Peyer's patch (tissue), 4 donors: ENCODE measurements around the gene GTF3A. TPM values are rescaled to one million over a fixed set of nuclear protein-coding genes. Genes with fewer than 3 reads are reported as not detected.

ENCODE experiments used
- DNase-seq, 3 donors: peaks; one replicate each; pipeline ENCODE4 v3.0.0-alpha.2; 2017 to 2019
- H3K27ac ChIP-seq, 4 donors: fragments of 200-600 bp; sonication (generic); one replicate each; pipeline ENCODE4 v1.5.1; 2016 to 2019
- H3K27me3 ChIP-seq, 2 donors: fragments of 200-600 bp; sonication (generic); one replicate each; pipeline ENCODE4 v1.5.1; 2019
- H3K36me3 ChIP-seq, 3 donors: fragments of 200-600 bp; sonication (generic); one replicate each; pipeline ENCODE4 v1.5.1; 2016 to 2019
- H3K4me1 ChIP-seq, 4 donors: fragments of 200-600 bp; sonication (generic); one replicate each; pipeline ENCODE4 v1.5.1; 2016 to 2019
- H3K4me3 ChIP-seq, 4 donors: fragments of 200-600 bp; sonication (generic); 1 replicate in 3 of 4; 2 replicates in 1 of 4; pipeline ENCODE4 v1.5.1; 2016 to 2019; ENCODE audit warnings: mild to moderate bottlenecking in 1 of 4
- H3K9me3 ChIP-seq, 4 donors: fragments of 200-600 bp; sonication (generic); one replicate each; pipeline ENCODE4 v1.5.1; 2016 to 2019; ENCODE audit warnings: mild to moderate bottlenecking in 1 of 4
- POLR2A ChIP-seq, 2 donors: fragments of 450-650 bp; IDR thresholded peaks; one replicate each; pipeline ENCODE4 v1.5.1; 2017; ENCODE audit warnings: antibody characterized with exemption in 2 of 2, mild to moderate bottlenecking in 2 of 2, moderate library complexity in 2 of 2
- total RNA-seq, 4 donors: library from RNA; depleted of rRNA; stranded (reverse); fragments of >200 nt; gene quantifications; one replicate each; pipeline ENCODE4 v1.1.0, GENCODE V29; 2016
- TF ChIP-seq, protein P1 (sequence below), 6 experiments: fragments of 450-650 bp in 4 of 6; fragments of 200-600 bp in 2 of 6; sonication (generic) in 1 of 6; IDR thresholded peaks; one replicate each; pipeline ENCODE4 v1.5.1; 2017 to 2019; ENCODE audit warnings: antibody characterized with exemption in 6 of 6, mild to moderate bottlenecking in 3 of 6, moderate library complexity in 1 of 6

Gene GTF3A
- total RNA-seq, 4 donors from 2014 or later = 29.2 to 179 (median 49.3) TPM

DNA sequence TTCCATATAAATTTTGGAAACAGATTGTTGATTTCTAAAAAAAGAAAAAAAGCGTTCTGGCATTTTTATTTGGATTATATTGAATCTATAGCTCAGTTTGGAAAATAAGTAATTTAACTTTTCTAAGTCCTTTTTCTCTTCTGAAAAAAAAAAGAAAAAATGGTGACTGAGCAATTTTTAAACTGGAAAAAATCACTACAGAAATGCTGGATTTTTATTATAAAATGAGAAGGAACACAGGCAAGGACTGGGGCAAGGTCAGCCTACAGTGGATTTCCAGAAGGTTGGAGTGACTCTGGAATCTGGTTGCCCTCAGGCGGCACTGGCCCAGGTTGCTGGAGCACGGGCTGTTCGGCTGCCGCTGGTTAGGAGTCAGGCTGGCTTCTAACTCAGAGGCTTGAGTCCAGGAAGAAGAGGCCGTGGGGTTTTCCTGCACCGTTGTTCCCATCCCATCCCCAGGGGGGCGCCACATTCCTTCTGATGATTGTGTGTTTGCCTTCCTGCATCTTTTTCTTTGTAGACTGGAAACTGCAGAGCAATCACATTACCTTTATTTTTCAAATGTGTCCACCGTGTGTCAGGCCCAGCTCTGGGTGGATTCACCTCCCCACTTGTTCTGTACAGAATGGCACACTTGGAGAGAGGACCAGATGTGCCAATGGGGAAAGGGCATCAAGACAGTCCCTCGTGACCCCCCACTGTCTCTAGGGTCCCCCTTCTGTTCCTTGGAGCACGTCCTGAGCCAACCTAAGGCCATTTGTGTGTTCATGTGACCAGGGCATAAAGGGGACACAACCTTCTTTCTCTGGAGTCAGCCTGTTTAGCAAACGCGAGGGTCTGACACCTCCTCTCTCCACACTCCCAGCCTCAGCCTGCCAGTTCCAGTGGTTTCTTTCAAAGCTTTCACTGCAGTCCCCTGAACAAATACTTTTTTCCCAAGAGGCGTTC is 44.5 kb upstream of the GTF3A start:
- H3K9me3 ChIP-seq = no peaks in the 10 kb centered on the region
- no peaks in the 10 kb centered on the region for H3K27me3 ChIP-seq
- no peak overlapping the region for H3K27ac ChIP-seq
- peak; percentile 27 to 89 (median 86) for DNase-seq
- no peaks in the 10 kb centered on the region for H3K36me3 ChIP-seq
- H3K4me1 ChIP-seq = peaks cover 0 to 3% (median 0%) of the 10 kb centered on the region in 4 donors
- H3K4me3 ChIP-seq = no peak overlapping the region
- TF ChIP-seq, protein P1, sequence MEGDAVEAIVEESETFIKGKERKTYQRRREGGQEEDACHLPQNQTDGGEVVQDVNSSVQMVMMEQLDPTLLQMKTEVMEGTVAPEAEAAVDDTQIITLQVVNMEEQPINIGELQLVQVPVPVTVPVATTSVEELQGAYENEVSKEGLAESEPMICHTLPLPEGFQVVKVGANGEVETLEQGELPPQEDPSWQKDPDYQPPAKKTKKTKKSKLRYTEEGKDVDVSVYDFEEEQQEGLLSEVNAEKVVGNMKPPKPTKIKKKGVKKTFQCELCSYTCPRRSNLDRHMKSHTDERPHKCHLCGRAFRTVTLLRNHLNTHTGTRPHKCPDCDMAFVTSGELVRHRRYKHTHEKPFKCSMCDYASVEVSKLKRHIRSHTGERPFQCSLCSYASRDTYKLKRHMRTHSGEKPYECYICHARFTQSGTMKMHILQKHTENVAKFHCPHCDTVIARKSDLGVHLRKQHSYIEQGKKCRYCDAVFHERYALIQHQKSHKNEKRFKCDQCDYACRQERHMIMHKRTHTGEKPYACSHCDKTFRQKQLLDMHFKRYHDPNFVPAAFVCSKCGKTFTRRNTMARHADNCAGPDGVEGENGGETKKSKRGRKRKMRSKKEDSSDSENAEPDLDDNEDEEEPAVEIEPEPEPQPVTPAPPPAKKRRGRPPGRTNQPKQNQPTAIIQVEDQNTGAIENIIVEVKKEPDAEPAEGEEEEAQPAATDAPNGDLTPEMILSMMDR (IDR thresholded peaks at IDR 0.05) = peak in 5 of 6 experiments; percentile 15 to 83 (median 77)
- no peak for TF ChIP-seq POLR2A (IDR thresholded peaks at IDR 0.05)

DNA sequence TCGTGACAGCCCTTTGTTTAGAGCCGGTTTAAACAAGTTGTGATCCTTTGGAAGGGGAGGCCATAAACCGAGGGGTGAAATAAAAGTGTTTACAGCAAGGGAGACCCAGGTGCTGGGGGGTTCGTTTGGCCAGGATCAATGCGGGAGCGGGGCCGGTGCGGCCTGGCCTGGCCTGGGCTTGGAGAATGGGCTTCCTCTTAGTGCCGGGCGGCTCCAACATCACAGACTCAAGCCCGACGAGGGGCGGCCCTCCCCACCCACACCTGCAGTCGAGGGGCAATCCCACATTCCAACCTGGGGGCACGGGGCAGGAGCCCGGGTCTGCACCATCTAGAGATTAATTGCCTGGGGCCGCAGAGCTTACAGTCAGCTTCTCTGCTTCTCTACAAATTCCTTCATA is 42.8 kb upstream of the GTF3A start:
- Histone ChIP-seq H3K36me3 (no peaks in the 10 kb centered on the region), H3K4me3 (no peak overlapping the region), H3K9me3 (no peaks in the 10 kb centered on the region), H3K27ac (no peak overlapping the region), H3K27me3 (no peaks in the 10 kb centered on the region), H3K4me1 (no peaks in the 10 kb centered on the region)
- no peak for TF ChIP-seq POLR2A (IDR thresholded peaks at IDR 0.05)
- TF ChIP-seq, protein P1 (IDR thresholded peaks at IDR 0.05) = no peak
- no peak for DNase-seq

DNA sequence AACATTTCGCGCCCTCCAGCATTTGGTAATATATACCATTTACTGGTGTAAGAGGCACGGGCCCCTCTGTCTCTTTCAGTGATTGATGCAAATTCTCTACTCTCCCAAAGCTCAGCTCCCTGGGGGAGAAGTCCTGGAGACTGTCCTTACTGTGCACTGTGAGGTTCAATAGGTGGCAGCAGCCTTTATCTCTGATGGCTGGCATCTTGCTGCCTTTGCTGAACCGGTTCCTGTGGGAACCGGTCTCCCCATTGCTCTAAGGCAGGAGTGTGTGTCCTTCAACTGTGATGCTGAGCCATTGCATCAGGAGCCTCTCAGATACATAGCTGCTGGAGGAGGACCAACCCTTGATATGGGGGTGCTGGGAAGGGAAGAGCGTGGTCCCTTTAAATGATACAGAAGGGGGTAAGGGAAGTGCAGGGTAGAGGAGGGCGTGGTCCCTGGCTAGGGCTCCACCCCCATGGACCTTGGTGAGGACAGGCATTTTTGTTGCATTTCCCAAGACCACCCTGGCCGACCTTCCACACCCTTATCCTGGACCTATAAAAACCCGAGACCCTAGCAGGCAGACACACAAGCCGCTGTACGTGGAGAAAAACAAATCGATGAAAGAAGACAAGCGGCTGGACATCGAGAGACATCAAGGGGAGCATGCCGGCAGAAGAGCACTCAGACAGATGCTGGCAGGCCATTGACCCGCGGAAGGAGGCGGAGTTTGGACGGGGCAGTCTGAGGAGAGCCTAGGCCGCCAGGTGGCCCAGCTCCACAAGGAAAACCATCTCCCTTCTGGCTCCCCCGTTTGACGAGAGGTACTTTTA is 41.1 kb upstream of the GTF3A start:
- Histone ChIP-seq H3K36me3 (no peaks in the 10 kb centered on the region), H3K4me1 (no peaks in the 10 kb centered on the region), H3K27ac (no peak overlapping the region), H3K27me3 (no peaks in the 10 kb centered on the region), H3K4me3 (no peak overlapping the region), H3K9me3 (no peaks in the 10 kb centered on the region)
- TF ChIP-seq POLR2A (IDR thresholded peaks at IDR 0.05) = no peak
- TF ChIP-seq, protein P1 (IDR thresholded peaks at IDR 0.05) = no peak
- no peak for DNase-seq

DNA sequence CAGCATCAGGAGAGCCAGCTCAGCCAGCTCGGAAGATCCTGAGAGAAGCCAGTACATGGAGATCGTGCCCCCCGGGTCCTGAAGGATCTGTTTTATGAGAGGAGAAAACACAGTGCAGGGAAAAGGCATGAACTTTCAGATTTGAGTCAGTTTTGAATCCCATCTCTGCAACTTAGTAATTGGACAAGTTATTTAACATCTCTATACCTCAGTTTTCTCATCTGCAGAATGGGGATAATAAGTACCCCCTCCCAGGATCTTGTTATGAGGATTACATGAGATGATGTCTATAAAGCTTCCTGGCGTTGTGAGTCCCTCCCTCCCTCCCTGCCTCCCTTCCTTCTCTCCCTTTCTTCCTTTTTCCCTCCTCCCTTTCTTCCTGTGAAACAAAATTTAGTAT is 40.1 kb upstream of the GTF3A start:
- Histone ChIP-seq H3K4me3 (no peak overlapping the region), H3K9me3 (no peaks in the 10 kb centered on the region), H3K4me1 (no peaks in the 10 kb centered on the region), H3K27ac (no peak overlapping the region), H3K27me3 (no peaks in the 10 kb centered on the region), H3K36me3 (no peaks in the 10 kb centered on the region)
- no peak for TF ChIP-seq POLR2A (IDR thresholded peaks at IDR 0.05)
- DNase-seq = no peak

DNA sequence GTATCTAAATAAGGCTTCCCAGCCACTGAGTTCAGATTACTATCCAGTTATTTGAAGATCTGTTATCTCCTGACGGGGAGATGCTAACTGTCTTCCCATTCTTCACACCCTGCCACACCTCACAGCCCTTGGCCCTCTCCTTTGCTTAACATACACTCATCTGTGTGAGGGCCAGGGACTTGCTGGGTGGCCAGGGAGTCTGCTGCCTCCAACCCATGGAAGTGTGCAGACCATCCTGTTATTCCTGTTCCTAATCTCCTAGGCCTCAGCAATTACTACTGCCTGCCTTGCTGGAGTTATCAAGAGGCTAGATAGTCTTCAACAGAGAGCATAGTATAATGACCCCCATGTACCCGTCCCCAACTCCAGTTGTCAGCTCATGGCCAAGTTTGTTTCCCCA is 36.2 kb upstream of the GTF3A start:
- Histone ChIP-seq H3K27ac (no peak overlapping the region), H3K9me3 (no peaks in the 10 kb centered on the region), H3K4me1 (no peaks in the 10 kb centered on the region), H3K4me3 (no peak overlapping the region), H3K27me3 (no peaks in the 10 kb centered on the region), H3K36me3 (no peaks in the 10 kb centered on the region)
- no peak for TF ChIP-seq POLR2A (IDR thresholded peaks at IDR 0.05)
- TF ChIP-seq, protein P1 (IDR thresholded peaks at IDR 0.05) = no peak
- no peak for DNase-seq

DNA sequence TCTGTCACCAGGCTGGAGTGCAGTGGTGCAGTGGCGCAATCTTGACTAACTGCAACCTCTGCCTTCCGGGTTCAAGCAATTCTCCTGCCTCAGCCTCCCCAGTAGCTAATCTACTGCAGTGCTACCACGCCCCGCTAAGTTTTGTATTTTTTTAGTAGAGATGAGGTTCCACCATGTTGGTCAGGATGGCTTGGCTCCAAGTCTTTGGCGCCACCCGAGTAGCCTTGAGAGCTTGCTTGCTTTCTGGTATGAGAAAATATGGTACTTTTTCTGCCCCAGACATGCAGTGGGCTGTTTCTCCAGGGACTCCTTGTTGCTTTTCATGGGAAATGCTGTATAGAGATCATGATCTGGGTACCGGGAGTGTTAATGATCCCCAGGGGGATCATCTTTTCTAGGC is 34.5 kb upstream of the GTF3A start:
- Histone ChIP-seq H3K36me3 (no peaks in the 10 kb centered on the region), H3K9me3 (no peaks in the 10 kb centered on the region), H3K27ac (no peak overlapping the region), H3K4me3 (no peak overlapping the region), H3K4me1 (no peaks in the 10 kb centered on the region), H3K27me3 (no peaks in the 10 kb centered on the region)
- no peak for TF ChIP-seq POLR2A (IDR thresholded peaks at IDR 0.05)
- TF ChIP-seq, protein P1 (IDR thresholded peaks at IDR 0.05) = no peak
- DNase-seq = no peak
